HG03469 (cell line): ENCODE measurements around the gene NBEAL2.
A peak's percentile ranks its signal among the peaks of the same experiment; 100 is the strongest.

Experiments
- ATAC-seq: cut with Tn5 transposase; IDR thresholded peaks from one replicate; pipeline ENCODE4 v1.9.1; 2021; ENCODE audit warnings: mild to moderate bottlenecking, moderate library complexity, moderate number of reproducible peaks; ENCODE audit not compliant: unreplicated experiment

Gene NBEAL2, protein sequence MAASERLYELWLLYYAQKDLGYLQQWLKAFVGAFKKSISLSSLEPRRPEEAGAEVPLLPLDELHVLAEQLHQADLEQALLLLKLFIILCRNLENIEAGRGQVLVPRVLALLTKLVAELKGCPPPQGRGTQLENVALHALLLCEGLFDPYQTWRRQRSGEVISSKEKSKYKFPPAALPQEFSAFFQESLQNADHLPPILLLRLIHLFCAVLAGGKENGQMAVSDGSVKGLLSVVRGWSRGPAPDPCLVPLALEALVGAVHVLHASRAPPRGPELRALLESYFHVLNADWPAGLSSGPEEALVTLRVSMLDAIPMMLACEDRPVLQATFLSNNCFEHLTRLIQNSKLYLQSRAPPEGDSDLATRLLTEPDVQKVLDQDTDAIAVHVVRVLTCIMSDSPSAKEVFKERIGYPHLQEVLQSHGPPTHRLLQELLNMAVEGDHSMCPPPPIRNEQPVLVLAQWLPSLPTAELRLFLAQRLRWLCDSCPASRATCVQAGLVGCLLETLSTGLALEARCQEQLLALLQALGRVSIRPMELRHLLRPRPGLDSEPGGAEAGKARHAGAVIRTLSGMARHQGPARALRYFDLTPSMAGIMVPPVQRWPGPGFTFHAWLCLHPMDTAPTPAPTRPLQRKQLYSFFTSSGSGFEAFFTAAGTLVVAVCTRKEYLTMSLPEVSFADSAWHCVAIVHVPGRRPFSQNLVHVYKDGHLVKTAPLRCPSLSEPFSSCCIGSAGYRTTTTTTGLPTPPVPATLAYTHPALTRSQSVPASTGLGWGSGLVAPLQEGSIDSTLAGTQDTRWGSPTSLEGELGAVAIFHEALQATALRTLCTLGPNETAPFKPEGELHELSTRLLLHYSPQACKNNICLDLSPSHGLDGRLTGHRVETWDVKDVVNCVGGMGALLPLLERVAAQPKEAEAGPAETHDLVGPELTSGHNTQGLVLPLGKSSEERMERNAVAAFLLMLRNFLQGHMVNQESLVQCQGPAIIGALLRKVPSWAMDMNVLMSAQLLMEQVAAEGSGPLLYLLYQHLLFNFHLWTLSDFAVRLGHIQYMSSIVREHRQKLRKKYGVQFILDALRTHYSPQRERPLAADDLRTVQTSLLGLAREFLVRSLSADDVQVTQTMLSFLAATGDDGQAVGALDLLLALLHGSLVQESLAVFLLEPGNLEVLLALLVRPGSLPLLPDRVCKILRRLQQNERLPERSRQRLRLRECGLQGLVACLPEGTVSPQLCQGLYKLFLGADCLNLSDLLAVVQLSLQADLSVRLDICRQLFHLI (N-terminal part only)

GRCh38 chr3:46978985-46979944 lies at the start of gene NBEAL2:
Gene NBEAL2, plus strand, starts transcription at chr3:46979666. Its CDS starts 196 bp downstream, at chr3:46979862.
- ATAC-seq: peak; percentile 64

DNA sequence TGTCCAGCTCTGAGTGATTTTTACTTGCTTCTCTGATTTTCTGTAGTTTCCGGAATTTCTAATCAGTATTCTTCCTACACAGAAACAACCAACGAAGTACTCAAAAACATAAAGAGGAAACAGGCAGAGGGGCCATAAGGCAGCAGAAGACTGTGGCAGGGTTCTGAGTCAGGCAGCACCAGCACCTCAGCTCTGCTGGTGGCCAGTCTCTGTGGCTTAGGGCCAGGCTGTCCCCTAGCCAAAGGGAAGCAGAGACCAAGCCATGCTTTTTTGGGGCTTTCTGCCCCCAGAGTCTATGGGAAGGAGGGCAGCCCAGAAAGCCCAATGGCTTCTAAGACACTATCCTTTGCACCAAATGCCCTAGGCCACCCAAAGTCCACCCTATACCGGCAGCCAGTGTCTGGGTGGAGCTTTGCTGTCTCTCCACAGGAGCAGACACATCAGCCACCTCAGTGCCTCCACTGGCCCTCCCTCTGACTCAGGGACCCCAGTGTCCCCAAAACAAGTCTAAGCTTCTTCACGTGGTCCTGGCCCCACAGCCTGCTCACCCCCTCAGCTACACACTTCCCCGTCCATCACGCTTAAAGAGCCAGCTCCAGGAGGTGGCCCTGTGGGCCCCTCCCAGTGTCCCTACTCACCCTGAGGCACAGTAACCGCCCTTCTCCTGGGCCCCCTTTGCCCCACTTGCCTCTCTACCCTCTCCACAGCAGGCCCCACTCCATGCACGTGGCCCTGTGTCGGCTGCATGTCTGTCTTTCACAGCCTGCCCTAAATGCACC lies 49.1 kb upstream of the NBEAL2 start:
- ATAC-seq: no peak

- ATAC-seq: no peak
These were observed 48.5 kb upstream of the NBEAL2 start for GRCh38 chr3:46930945-46931403.

DNA sequence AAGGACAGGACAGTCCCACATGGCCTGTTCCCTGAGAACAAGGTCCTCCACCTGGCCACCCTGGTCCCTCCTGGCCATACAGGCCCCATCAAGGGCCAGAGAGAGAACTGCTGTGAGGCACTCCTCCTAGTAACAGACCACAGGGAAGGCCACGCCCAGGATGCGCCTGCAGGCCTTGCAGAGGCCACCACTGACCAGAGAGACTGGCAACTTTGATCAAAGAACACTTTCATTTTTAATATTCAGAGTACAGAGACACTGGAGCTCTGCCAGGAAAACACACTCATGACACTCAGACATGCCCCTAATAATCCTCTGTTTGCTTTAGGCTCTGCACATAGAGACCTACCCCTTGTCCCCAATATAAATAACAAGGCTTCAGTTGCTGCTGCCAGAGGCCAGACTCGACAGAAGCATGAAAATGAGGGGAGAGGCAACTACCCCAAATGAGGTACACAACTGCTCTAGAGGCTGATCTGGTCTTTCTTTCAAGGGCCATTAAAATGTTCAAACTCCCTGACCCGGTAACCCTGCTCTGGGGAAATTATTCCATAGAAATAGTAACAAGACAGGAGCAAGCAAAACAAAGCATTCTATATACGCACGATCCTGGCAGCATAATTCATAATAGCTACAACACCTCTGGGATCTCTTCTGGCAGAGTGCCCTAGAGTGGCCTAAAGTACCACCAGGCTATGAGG lies 47.7 kb upstream of the NBEAL2 start:
- ATAC-seq: no peak

DNA sequence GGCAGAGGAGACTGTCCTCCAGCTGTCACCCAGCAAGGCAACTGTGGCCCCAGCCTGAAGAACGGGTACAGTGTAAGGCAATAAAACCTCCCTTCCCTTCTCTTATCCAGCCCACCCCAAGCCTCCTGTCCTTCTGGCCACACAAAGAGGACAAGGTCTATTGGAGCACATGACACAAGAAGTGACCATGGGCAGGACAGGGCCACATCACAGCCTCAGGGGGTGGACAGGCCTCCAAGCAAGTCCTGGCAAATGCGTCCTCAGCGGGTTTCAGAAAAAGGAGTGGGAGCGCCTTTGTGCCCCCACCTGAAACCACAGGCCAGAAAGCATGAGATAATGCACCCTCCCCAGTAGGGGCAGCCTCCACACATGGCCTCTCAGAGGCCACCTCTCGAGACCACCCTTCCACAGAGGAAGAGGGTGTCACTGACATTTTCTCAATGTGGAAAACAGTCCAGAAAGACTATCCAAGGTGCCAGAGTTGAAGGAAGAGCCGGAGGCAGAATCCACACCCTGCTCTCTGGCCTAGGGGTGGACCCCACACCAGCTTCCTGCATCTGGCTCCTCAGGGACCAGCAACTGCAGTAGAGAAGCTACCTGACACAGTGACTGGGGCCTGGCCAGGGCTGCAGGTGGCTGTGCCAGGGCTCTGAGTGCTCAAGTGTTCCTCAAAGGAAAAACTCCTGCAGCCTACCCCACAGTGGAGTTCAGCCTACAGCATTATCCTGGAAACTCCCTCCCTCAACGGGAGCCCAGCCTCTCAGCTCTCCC lies 46.8 kb upstream of the NBEAL2 start:
- no peak for ATAC-seq

DNA sequence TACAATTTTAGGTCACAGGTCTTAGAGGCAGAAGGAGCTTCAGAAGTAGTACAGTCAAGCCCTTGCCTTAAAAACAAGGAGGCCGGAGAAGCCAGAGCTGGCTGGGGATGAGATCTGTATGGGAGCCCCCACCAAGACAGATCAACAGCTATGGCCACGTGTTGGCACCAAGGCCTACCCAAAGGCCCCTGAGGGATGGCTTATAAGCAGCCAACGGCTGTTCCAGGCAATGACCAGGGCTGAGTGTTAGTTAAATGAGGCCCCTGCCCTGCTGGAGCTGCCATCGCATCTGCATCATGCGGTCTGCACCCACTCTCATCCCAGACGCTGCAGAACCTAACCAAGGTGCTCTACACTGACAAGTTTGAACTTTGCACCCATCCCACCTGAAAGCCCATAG lies 46.2 kb upstream of the NBEAL2 start:
- no peak for ATAC-seq

GRCh38 chr3:46934072-46934471 lies 45.4 kb upstream of the NBEAL2 start:
- ATAC-seq: no peak

DNA sequence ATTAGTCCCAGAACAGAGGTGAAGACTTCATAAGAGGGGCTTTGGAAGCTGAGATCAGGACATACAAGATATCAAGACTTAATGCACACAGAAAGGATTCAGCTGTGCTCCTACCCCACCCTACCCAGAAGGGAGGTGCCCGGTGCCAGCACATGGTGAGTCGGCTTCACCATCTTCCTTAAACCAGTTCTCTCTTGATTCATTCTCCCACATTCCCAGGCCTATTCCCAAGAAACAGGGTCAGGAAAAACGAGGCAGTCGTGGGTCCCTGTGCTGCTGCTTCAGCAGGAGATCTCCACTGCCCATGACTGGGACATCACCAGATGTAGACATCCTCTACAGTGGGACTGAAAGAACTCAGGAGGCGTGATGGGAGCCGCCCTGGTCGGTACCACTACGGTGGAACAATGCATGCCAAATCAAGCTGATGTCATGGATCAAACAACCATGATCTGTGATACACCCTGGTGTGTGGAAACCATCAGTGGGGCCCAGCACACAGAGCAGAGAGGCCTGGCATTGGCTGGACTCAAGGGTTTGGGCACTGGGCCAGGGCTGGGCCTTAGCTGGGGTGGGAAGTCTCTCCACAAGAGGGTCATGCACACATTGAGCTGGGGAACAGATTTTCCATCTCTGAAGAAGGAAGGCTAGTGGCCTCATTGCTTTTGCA lies 44.8 kb upstream of the NBEAL2 start:
- no peak for ATAC-seq

DNA sequence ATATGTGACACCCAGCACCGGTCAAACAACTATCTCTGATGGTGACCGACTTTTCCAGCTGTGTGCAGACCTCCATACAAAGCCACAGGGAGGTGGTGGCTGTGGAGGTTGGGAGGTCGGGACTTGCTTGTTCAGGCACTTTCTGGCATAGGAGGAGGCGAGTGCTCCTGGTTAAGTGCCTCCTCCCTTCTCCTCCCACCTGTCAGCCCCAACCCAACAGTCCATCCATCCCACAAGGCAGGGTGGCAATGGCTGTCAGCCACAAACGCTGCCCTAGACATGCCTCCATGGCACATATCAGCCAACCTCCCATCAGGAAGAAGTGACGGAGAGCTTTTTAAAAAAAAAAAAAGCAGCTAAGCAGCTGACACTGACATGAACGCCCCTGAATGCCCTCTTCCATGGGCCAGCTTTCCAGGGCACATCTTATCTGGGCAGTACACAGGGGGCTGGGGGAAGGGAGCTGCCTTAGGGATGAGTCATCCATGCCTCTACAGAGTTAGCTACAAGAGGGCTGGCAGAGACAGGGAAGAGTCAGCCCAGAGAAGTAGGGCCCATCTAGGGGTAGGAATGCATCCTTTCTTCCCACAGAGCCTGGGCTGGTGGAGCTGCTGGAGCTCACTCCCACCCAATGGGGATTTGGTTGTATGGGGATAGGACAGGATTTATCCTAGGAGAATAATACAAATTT lies 44.2 kb upstream of the NBEAL2 start:
- no peak for ATAC-seq

- ATAC-seq: no peak
These were observed 43.4 kb upstream of the NBEAL2 start for GRCh38 chr3:46935989-46936558.

GRCh38 chr3:46936733-46937250 lies 42.7 kb upstream of the NBEAL2 start:
- no peak for ATAC-seq

DNA sequence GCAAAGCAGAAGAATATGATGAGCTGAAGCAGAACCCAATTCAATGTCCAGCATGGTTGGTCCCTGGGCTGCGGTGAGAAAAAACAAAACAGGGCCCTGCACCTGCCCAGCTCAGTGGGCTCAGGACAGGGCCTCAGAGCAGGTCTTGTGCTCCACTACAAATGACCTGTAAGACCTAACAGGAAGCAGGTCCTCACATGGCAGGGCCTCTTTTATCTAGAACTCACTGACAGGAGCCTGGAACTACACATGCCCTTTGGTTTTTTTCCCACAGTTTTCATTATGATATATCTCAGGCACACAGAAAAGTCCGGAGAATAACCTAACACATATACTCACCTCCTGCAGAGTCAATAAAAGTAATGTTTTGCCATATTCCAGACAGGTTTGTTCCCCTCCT lies 41.3 kb upstream of the NBEAL2 start:
- ATAC-seq: no peak

GRCh38 chr3:46939578-46940445 lies 39.7 kb upstream of the NBEAL2 start:
- ATAC-seq: no peak

- no peak for ATAC-seq
These were observed 37.4 kb upstream of the NBEAL2 start for GRCh38 chr3:46942076-46942475.
